ENCODE measurements around the gene ATP6V1G3.

ATP6V1G3 gene

DNA sequence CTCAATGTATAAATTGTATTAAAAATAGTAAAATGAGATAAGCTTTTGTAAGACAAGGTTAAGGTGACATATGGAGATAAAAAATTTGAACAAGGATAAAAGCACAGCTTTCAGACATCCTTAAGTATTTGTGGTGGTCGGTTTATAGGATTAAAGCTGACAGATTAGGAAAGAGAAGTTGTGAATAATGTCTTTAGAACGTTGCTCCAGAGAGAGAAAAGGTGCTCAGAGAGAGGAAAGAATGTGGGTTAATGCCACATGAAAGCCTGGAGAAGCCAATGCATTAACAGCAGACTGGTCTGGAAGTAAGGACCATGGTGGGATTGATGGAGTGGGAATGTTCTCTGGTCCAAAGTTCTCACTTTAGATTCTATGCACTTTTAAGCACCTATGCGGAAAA is 44.8 kb downstream of the ATP6V1G3 start:
- 76% methylated on average over 2 of the region's 3 CpGs for WGBS
- H3K27me3 ChIP-seq (ENCODE audit: insufficient read depth, low read length), result no peaks in the 10 kb centered on the region
- H3K27ac ChIP-seq (ENCODE audit: low read depth, low read length), result no peak overlapping the region
- H3K9me3 ChIP-seq (ENCODE audit: insufficient read depth, low read depth, low read length), result no peaks in the 10 kb centered on the region
- H3K4me1 ChIP-seq (ENCODE audit: insufficient read depth, low read length), result peaks cover 8% of the 10 kb centered on the region
- H3K9ac ChIP-seq (ENCODE audit: low read depth, low read length), result no peak overlapping the region
- no peak overlapping the region for H3K4me3 ChIP-seq (ENCODE audit: low read length)
- no peaks in the 10 kb centered on the region for H3K36me3 ChIP-seq (ENCODE audit: insufficient read depth, low read length)

DNA sequence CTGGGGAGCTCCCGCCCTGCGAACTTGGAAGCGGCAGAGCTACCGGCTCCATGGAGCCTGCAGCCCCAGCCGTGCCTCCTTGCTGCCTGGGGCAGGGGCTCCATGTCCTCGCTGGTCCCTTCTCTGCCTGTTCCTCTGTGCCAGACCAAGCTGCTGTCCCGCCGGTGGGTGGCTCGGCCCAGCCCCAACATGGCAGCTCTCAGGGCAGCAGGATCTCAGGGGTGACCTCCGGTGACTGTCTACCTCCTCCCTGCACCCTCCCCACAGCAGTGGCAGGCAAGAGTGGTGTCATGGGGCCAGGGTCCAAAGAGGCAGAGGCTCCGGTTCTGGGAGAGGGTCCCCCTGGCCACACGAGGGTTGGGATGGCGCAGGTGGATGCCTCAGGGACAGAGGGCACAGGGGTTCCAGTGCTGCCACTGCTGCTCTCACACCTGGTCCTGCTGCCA is 45.8 kb downstream of the ATP6V1G3 start:
- no peaks in the 10 kb centered on the region for H3K27me3 ChIP-seq (ENCODE audit: insufficient read depth, low read length)
- 97% methylated on average over 13 of the region's 13 CpGs for WGBS
- H3K4me1 ChIP-seq (ENCODE audit: insufficient read depth, low read length), result peaks cover 8% of the 10 kb centered on the region
- H3K36me3 ChIP-seq (ENCODE audit: insufficient read depth, low read length), result no peaks in the 10 kb centered on the region
- H3K9ac ChIP-seq (ENCODE audit: low read depth, low read length), result no peak overlapping the region
- no peaks in the 10 kb centered on the region for H3K9me3 ChIP-seq (ENCODE audit: insufficient read depth, low read depth, low read length)
- no peak overlapping the region for H3K27ac ChIP-seq (ENCODE audit: low read depth, low read length)
- no peak overlapping the region for H3K4me3 ChIP-seq (ENCODE audit: low read length)

DNA sequence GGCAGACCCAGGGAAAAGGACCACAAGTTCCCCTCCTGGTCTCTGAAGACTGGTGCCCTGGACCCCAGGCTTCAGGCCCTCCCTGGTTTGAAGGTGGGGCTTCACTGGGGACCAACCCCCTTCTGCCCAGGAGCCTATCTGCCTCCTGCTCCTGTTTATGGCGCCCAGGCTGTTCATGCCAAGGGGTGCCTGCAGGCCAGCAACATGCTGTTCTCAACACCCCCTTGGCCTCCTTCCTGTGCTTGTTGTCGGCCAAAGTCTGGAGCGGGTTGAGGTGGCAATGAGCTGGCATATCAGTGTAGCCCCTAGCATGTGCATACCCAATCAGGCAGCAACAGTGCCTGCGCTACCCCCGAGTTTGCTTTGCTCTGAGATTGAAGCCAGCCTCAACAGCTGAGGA is 46.3 kb downstream of the ATP6V1G3 start:
- 95% methylated on average over 5 of the region's 5 CpGs for WGBS
- Histone ChIP-seq H3K27me3 (ENCODE audit: insufficient read depth, low read length) (no peaks in the 10 kb centered on the region), H3K27ac (ENCODE audit: low read depth, low read length) (no peak overlapping the region), H3K4me3 (ENCODE audit: low read length) (no peak overlapping the region), H3K9ac (ENCODE audit: low read depth, low read length) (no peak overlapping the region), H3K4me1 (ENCODE audit: insufficient read depth, low read length) (peaks cover 6% of the 10 kb centered on the region), H3K36me3 (ENCODE audit: insufficient read depth, low read length) (no peaks in the 10 kb centered on the region), H3K9me3 (ENCODE audit: insufficient read depth, low read depth, low read length) (no peaks in the 10 kb centered on the region)

DNA sequence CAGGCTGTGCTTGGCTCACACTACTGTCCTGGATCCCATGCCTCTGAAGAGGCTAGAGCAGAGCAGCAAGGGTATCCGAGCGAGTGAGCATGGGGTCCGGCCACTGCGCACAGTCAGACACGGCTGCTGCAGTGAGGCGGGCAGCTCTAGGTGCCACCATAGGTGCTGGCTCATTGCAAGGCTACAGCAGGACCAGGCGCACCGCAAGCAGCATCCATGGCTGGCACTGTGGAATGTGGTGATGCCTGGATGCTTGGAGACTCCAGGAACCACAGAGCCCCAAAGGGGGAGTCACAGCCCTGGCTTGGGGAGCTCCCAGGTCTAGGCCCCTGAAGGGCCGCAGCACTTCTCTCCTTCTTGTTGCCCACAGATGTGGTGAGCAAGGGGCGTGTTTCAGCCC is 47.2 kb downstream of the ATP6V1G3 start:
- WGBS, result 96% methylated on average over 10 of the region's 10 CpGs
- Histone ChIP-seq H3K36me3 (ENCODE audit: insufficient read depth, low read length) (no peaks in the 10 kb centered on the region), H3K4me3 (ENCODE audit: low read length) (no peak overlapping the region), H3K27ac (ENCODE audit: low read depth, low read length) (no peak overlapping the region), H3K4me1 (ENCODE audit: insufficient read depth, low read length) (no peaks in the 10 kb centered on the region), H3K9me3 (ENCODE audit: insufficient read depth, low read depth, low read length) (no peaks in the 10 kb centered on the region), H3K27me3 (ENCODE audit: insufficient read depth, low read length) (no peaks in the 10 kb centered on the region), H3K9ac (ENCODE audit: low read depth, low read length) (no peak overlapping the region)

DNA sequence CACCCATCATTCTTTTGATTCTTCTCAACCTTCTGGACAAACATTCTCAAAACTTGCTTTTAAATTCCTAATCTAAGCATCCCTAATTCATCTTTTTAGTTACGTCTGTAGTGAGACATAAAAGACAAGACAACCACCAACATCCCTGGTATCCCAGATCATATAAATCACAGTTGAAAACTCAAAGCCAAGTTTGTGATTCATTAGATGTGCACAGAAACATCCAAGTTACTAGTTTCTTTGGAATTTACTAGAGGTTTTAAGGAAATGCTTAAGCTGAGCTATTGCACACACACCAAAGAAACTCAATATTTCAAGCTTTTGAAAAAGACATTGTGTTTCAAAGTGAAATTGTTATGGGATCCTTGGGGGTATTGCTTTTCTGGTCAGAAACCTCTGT is 47.6 kb downstream of the ATP6V1G3 start:
- H3K4me3 ChIP-seq (ENCODE audit: low read length), result no peak overlapping the region
- H3K27me3 ChIP-seq (ENCODE audit: insufficient read depth, low read length), result no peaks in the 10 kb centered on the region
- no peak overlapping the region for H3K9ac ChIP-seq (ENCODE audit: low read depth, low read length)
- 100% methylated on average over 1 of the region's 1 CpG for WGBS
- H3K27ac ChIP-seq (ENCODE audit: low read depth, low read length), result no peak overlapping the region
- H3K4me1 ChIP-seq (ENCODE audit: insufficient read depth, low read length), result no peaks in the 10 kb centered on the region
- H3K36me3 ChIP-seq (ENCODE audit: insufficient read depth, low read length), result no peaks in the 10 kb centered on the region
- H3K9me3 ChIP-seq (ENCODE audit: insufficient read depth, low read depth, low read length), result no peaks in the 10 kb centered on the region

DNA sequence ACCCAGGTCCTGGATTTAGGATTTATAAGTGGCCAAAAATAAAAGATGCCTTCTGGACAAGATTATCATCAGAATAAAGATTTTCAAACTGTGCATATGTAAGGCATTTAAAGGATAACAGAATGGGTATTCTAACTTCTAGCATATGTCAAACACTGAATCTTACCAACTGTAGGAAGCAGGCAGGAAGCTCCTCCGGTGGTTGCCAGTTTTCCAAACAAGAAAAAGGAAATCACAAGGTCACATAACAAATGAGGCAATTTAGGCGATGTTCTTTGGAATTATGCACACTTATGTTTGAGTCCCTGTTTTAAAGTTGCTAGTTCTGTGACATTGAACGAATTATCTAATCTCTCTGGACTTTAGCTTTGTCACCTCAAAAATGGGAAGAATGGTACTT is 48.9 kb downstream of the ATP6V1G3 start:
- Histone ChIP-seq H3K36me3 (ENCODE audit: insufficient read depth, low read length) (no peaks in the 10 kb centered on the region), H3K4me3 (ENCODE audit: low read length) (no peak overlapping the region), H3K27ac (ENCODE audit: low read depth, low read length) (no peak overlapping the region), H3K4me1 (ENCODE audit: insufficient read depth, low read length) (no peaks in the 10 kb centered on the region), H3K9me3 (ENCODE audit: insufficient read depth, low read depth, low read length) (no peaks in the 10 kb centered on the region), H3K9ac (ENCODE audit: low read depth, low read length) (no peak overlapping the region), H3K27me3 (ENCODE audit: insufficient read depth, low read length) (no peaks in the 10 kb centered on the region)
- WGBS, result 89% methylated on average over 3 of the region's 3 CpGs

DNA sequence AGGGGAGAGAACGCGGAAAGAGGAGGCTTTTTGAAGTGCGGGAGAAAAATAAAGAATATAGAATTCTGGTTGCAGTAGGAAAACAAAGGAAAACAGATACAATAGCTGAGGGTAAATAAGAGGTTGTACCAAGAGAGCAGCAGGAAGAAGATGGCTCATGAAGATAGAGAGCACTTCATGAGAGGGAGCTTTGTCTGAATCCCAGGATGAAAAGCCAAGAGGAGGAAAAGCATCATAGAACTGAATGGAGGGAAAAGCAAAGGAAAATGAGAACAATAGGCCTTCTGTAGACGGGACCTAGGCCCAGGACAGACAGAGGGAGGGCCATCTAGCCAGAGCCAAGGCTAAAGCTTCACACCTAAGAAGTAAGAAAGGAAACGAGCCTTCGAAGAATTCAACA is 49.5 kb downstream of the ATP6V1G3 start:
- H3K9me3 ChIP-seq (ENCODE audit: insufficient read depth, low read depth, low read length), result no peaks in the 10 kb centered on the region

DNA sequence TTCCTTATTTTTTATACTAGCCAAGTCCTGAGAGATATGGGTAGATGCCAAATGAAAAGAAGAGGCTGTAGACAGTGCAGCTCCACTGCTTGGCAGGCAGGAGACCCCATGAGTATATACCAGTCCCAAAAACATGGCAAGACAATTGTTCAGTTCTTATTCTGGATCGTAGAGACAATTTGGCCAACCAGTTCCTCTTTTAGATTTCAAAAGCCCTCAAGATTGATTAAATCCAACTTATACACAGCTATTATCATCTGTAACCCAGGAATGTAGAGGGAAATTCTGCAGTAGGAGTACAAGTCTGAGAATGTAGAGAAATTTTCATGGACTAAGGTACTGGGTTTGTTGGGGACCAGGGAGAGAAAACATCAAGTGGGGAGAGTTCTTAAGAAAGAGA is 50.3 kb downstream of the ATP6V1G3 start:
- Histone ChIP-seq H3K27ac (ENCODE audit: low read depth, low read length) (no peak overlapping the region), H3K4me1 (ENCODE audit: insufficient read depth, low read length) (no peaks in the 10 kb centered on the region), H3K27me3 (ENCODE audit: insufficient read depth, low read length) (no peaks in the 10 kb centered on the region), H3K9ac (ENCODE audit: low read depth, low read length) (no peak overlapping the region), H3K36me3 (ENCODE audit: insufficient read depth, low read length) (no peaks in the 10 kb centered on the region), H3K4me3 (ENCODE audit: low read length) (no peak overlapping the region), H3K9me3 (ENCODE audit: insufficient read depth, low read depth, low read length) (no peaks in the 10 kb centered on the region)
- 90% methylated on average over 1 of the region's 1 CpG for WGBS

More for the DNA sequence above, 49.5 kb downstream of the ATP6V1G3 start:
- Histone ChIP-seq H3K27ac (ENCODE audit: low read depth, low read length) (no peak overlapping the region), H3K36me3 (ENCODE audit: insufficient read depth, low read length) (no peaks in the 10 kb centered on the region), H3K9ac (ENCODE audit: low read depth, low read length) (no peak overlapping the region), H3K4me1 (ENCODE audit: insufficient read depth, low read length) (no peaks in the 10 kb centered on the region), H3K4me3 (ENCODE audit: low read length) (no peak overlapping the region), H3K27me3 (ENCODE audit: insufficient read depth, low read length) (no peaks in the 10 kb centered on the region)
- 87% methylated on average over 5 of the region's 6 CpGs for WGBS

DNA sequence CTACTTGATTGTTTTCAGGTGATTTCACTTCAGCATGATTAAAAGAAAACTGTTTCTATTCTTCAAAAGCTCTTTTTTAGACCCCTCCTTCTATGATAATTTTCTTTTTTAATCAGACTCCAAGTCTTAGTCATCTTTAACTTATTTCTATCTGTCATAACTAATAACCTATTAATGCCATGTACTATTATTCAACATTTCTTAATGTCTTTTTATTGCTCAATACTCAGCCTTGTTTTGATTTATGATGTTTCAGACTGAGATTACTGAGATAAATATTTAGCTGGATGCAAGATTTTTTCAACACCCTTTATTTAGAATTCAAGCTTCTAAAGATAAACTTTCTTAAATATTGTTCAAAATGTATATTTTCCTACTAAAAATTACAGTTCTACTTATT is 53.6 kb downstream of the ATP6V1G3 start:
- no peak overlapping the region for H3K9ac ChIP-seq (ENCODE audit: low read depth, low read length)
- H3K9me3 ChIP-seq (ENCODE audit: insufficient read depth, low read depth, low read length), result no peaks in the 10 kb centered on the region
- no peaks in the 10 kb centered on the region for H3K27me3 ChIP-seq (ENCODE audit: insufficient read depth, low read length)
- no peak overlapping the region for H3K4me3 ChIP-seq (ENCODE audit: low read length)
- H3K27ac ChIP-seq (ENCODE audit: low read depth, low read length), result no peak overlapping the region
- H3K4me1 ChIP-seq (ENCODE audit: insufficient read depth, low read length), result no peaks in the 10 kb centered on the region
- no peaks in the 10 kb centered on the region for H3K36me3 ChIP-seq (ENCODE audit: insufficient read depth, low read length)

DNA sequence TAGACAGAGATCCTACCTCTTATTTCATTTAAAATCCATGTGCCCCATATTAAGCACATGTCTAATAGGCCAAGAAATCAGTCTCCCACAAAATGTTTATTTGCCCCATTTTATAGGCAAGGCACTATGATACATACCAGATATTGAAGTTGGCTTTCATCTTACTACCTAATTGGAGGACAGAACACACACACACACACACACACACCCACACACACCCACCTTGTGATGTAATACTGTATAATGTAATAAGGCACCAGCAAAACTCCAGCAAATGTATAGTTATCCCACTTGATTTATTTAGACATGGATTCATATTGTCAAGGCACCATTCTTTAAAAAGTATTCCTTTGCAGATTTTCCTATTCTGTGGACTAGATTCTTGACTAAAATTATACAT is 56.8 kb downstream of the ATP6V1G3 start:
- Histone ChIP-seq H3K36me3 (ENCODE audit: insufficient read depth, low read length) (no peaks in the 10 kb centered on the region), H3K4me1 (ENCODE audit: insufficient read depth, low read length) (no peaks in the 10 kb centered on the region), H3K4me3 (ENCODE audit: low read length) (no peak overlapping the region), H3K27ac (ENCODE audit: low read depth, low read length) (no peak overlapping the region), H3K27me3 (ENCODE audit: insufficient read depth, low read length) (no peaks in the 10 kb centered on the region), H3K9me3 (ENCODE audit: insufficient read depth, low read depth, low read length) (no peaks in the 10 kb centered on the region), H3K9ac (ENCODE audit: low read depth, low read length) (no peak overlapping the region)

DNA sequence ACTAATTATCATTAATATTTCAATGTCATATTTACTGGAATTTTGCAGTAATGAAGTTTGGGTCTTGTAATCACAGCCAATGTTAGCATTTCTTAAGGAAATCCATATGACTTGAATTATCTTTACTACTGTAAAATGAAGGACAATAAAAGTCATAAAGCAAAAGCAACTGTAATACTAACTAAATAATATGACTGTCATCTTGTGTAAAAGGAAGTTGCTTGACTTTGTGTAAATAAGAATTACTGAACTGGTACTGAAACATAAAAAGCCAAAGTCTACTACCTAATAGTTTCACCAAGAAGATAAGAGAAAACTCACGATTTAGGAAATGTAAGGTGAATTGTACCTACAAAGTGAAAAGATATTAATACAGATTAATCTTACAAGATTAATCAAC is 57.5 kb downstream of the ATP6V1G3 start:
- Histone ChIP-seq H3K36me3 (ENCODE audit: insufficient read depth, low read length) (no peaks in the 10 kb centered on the region), H3K4me3 (ENCODE audit: low read length) (no peak overlapping the region), H3K4me1 (ENCODE audit: insufficient read depth, low read length) (no peaks in the 10 kb centered on the region), H3K9ac (ENCODE audit: low read depth, low read length) (no peak overlapping the region), H3K9me3 (ENCODE audit: insufficient read depth, low read depth, low read length) (no peaks in the 10 kb centered on the region), H3K27ac (ENCODE audit: low read depth, low read length) (no peak overlapping the region), H3K27me3 (ENCODE audit: insufficient read depth, low read length) (no peaks in the 10 kb centered on the region)
- no CpG with 5 or more reads among the region's 1 CpG for WGBS

DNA sequence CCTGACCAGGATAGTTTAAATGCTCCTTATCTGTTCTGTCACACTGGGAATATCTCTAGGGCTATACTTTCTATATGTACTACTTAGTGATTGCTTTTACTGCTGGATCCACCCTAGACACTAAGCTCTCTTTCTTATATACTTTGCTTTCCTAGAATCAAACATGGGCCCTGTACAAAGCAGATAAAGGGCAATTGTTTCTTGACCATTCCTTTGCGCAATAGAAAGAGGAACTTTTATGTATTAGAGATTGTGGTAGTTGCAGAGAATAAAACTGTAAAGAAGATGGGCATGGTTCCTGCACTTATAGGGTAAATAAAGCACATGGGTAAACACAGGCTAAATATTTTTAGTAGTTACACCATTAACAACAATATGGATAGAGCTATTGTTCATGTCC is 58.8 kb downstream of the ATP6V1G3 start:
- Histone ChIP-seq H3K9ac (ENCODE audit: low read depth, low read length) (no peak overlapping the region), H3K27ac (ENCODE audit: low read depth, low read length) (no peak overlapping the region), H3K9me3 (ENCODE audit: insufficient read depth, low read depth, low read length) (no peaks in the 10 kb centered on the region), H3K36me3 (ENCODE audit: insufficient read depth, low read length) (no peaks in the 10 kb centered on the region), H3K4me1 (ENCODE audit: insufficient read depth, low read length) (no peaks in the 10 kb centered on the region), H3K27me3 (ENCODE audit: insufficient read depth, low read length) (no peaks in the 10 kb centered on the region), H3K4me3 (ENCODE audit: low read length) (no peak overlapping the region)
- 97% methylated on average over 1 of the region's 1 CpG for whole genome bisulfite sequencing
